ENCODE data around the gene PKIG. TPM values are rescaled to one million over a fixed set of nuclear protein-coding genes. Genes with fewer than 3 reads are reported as not detected.
A peak's percentile ranks its signal among the peaks of the same experiment; 100 is the strongest.

Gene PKIG
- polyA plus RNA-seq, 1 donor (not counting 4 experiments of a cell fraction or from before 2014, with no cell fraction given): 6.6 TPM

DNA sequence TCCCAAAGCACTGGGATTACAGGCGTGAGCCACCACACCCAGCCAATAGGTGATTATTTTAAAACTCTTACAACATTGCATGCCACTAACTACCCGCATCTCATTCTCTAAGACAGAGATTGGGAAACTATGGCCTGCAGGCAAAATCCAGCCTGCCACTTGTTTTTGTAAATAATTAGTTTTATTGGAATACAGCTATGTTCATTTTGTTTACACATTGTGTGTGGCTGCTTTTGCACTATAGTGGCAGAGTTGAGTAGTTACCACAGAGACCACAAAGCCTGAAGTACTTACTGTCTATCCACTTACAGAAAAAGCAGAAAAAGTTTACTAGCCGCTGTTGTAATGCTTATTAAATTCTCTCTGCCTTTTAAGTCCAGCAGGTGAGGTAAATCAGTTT lies 16.4 kb upstream of the PKIG start:
- H3K4me2 ChIP-seq (ENCODE audit: control insufficient read depth, extremely low read depth, insufficient read depth, low read depth, low read length): no peak overlapping the region
- H3K4me3 ChIP-seq (ENCODE audit: control insufficient read depth in 2 of 3, extremely low read depth in 1 of 3, insufficient read depth in 2 of 3, low read depth in 1 of 3, low read length in 3 of 3): no peak overlapping the region
- no peaks in the 10 kb centered on the region for H3K36me3 ChIP-seq (ENCODE audit: control insufficient read depth in 2 of 2, extremely low read depth in 1 of 2, insufficient read depth in 2 of 2, low read length in 2 of 2)
- H3K4me1 ChIP-seq (ENCODE audit: control insufficient read depth, extremely low read depth, insufficient read depth, low read length): peaks cover 9% of the 10 kb centered on the region
- DNase-seq (ENCODE audit: low read depth, low spot score) (no peak), FAIRE-seq (no peak)
- TF ChIP-seq EZH2 (IDR thresholded peaks at IDR 0.05; ENCODE audit: low read length): no peak
- TF ChIP-seq, protein P1, sequence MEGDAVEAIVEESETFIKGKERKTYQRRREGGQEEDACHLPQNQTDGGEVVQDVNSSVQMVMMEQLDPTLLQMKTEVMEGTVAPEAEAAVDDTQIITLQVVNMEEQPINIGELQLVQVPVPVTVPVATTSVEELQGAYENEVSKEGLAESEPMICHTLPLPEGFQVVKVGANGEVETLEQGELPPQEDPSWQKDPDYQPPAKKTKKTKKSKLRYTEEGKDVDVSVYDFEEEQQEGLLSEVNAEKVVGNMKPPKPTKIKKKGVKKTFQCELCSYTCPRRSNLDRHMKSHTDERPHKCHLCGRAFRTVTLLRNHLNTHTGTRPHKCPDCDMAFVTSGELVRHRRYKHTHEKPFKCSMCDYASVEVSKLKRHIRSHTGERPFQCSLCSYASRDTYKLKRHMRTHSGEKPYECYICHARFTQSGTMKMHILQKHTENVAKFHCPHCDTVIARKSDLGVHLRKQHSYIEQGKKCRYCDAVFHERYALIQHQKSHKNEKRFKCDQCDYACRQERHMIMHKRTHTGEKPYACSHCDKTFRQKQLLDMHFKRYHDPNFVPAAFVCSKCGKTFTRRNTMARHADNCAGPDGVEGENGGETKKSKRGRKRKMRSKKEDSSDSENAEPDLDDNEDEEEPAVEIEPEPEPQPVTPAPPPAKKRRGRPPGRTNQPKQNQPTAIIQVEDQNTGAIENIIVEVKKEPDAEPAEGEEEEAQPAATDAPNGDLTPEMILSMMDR (optimal IDR thresholded peaks at IDR 0.05 in 1 of 3, IDR thresholded peaks at IDR 0.05 in 1 of 3, conservative IDR thresholded peaks at IDR 0.05 in 1 of 3; ENCODE audit: extremely low read depth in 1 of 3, insufficient read depth in 2 of 3, low read length in 3 of 3): no peak
- dilution Hi-C loops (cut with MboI; ENCODE audit: extremely low pct_ligation_motif_present, low sequenced_read_pairs): no loop called here
- H3K9me3 ChIP-seq (ENCODE audit: control insufficient read depth, low read depth, low read length): no peaks in the 10 kb centered on the region
- no peak overlapping the region for H3K9ac ChIP-seq (ENCODE audit: control insufficient read depth, extremely low read depth, insufficient read depth, low read length)
- no peak overlapping the region for H3K27ac ChIP-seq (ENCODE audit: control insufficient read depth, insufficient read depth, low read length)
- no peaks in the 10 kb centered on the region for H3K79me2 ChIP-seq (ENCODE audit: control insufficient read depth, insufficient read depth, low read length)
- no peaks in the 10 kb centered on the region for H4K20me1 ChIP-seq (ENCODE audit: control insufficient read depth, extremely low read depth, insufficient read depth, low read length)
- H2AFZ ChIP-seq (ENCODE audit: control insufficient read depth, low read length): no peak overlapping the region
- H3K9me1 ChIP-seq (ENCODE audit: control insufficient read depth, extremely low read depth, insufficient read depth, low read length): no peaks in the 10 kb centered on the region
- H3K27me3 ChIP-seq (ENCODE audit: control insufficient read depth, extremely low read depth, insufficient read depth, low read length): no peaks in the 10 kb centered on the region

DNA sequence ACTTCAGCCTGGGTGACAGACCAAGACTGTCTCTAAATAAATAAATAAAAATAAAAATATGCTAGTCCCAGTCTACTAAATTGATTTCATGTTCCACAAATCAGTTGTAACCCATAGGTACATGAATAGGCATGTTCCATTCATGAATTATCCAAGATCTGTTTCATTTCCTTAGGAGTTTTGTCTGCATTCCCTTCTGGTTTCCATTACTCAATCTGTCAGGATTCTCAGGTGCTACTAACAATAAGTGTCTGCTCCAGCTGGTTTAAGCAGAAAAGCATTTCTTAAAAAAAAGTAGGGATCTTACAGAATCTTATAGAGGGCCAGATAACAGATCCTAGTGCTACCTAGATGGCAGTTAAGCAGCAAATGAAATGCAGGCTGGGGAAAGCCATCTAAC lies 15.6 kb upstream of the PKIG start:
- FAIRE-seq: peak; percentile 36
- Histone ChIP-seq H3K9me1 (ENCODE audit: control insufficient read depth, extremely low read depth, insufficient read depth, low read length) (no peaks in the 10 kb centered on the region), H3K27me3 (ENCODE audit: control insufficient read depth, extremely low read depth, insufficient read depth, low read length) (no peaks in the 10 kb centered on the region), H3K36me3 (ENCODE audit: control insufficient read depth in 2 of 2, extremely low read depth in 1 of 2, insufficient read depth in 2 of 2, low read length in 2 of 2) (no peaks in the 10 kb centered on the region), H3K4me2 (ENCODE audit: control insufficient read depth, extremely low read depth, insufficient read depth, low read depth, low read length) (no peak overlapping the region), H3K4me3 (ENCODE audit: control insufficient read depth in 2 of 3, extremely low read depth in 1 of 3, insufficient read depth in 2 of 3, low read depth in 1 of 3, low read length in 3 of 3) (no peak overlapping the region), H3K9me3 (ENCODE audit: control insufficient read depth, low read depth, low read length) (no peaks in the 10 kb centered on the region), H3K4me1 (ENCODE audit: control insufficient read depth, extremely low read depth, insufficient read depth, low read length) (peaks cover 10% of the 10 kb centered on the region), H3K9ac (ENCODE audit: control insufficient read depth, extremely low read depth, insufficient read depth, low read length) (no peak overlapping the region), H3K27ac (ENCODE audit: control insufficient read depth, insufficient read depth, low read length) (no peak overlapping the region), H3K79me2 (ENCODE audit: control insufficient read depth, insufficient read depth, low read length) (no peaks in the 10 kb centered on the region), H2AFZ (ENCODE audit: control insufficient read depth, low read length) (no peak overlapping the region), H4K20me1 (ENCODE audit: control insufficient read depth, extremely low read depth, insufficient read depth, low read length) (no peaks in the 10 kb centered on the region)
- no peak for TF ChIP-seq EZH2 (IDR thresholded peaks at IDR 0.05; ENCODE audit: low read length)
- TF ChIP-seq, protein P1 (optimal IDR thresholded peaks at IDR 0.05 in 1 of 3, IDR thresholded peaks at IDR 0.05 in 1 of 3, conservative IDR thresholded peaks at IDR 0.05 in 1 of 3; ENCODE audit: extremely low read depth in 1 of 3, insufficient read depth in 2 of 3, low read length in 3 of 3): no peak
- no peak for DNase-seq (ENCODE audit: low read depth, low spot score)
- dilution Hi-C loops (cut with MboI; ENCODE audit: extremely low pct_ligation_motif_present, low sequenced_read_pairs): no loop called here
